Tibial nerve (tissue), 4 donors: ENCODE results near the gene POLE2. TPM values are rescaled to one million over a fixed set of nuclear protein-coding genes. Genes with fewer than 3 reads are reported as not detected.

ENCODE experiments used
- DNase-seq, 2 donors: peaks; one replicate each; pipeline ENCODE4 v3.0.0-alpha.2; 2019; ENCODE audit warnings: low spot score in 2 of 2
- H3K27ac ChIP-seq, 4 donors: fragments of 200-600 bp; sonication (generic) in 3 of 4; one replicate each; pipeline ENCODE4 v1.5.1; 2017 to 2019; ENCODE audit warnings: mild to moderate bottlenecking in 1 of 4
- H3K27me3 ChIP-seq, 2 donors: fragments of 200-600 bp; sonication (generic) in 1 of 2; one replicate each; pipeline versions ENCODE4 v1.5.1 to v1.6.0; 2017 to 2019
- H3K36me3 ChIP-seq, 3 donors: fragments of 200-600 bp; sonication (generic); one replicate each; pipeline ENCODE4 v1.5.1; 2018 to 2019
- H3K4me1 ChIP-seq, 4 donors: fragments of 200-600 bp; sonication (generic) in 3 of 4; one replicate each; pipeline ENCODE4 v1.5.1; 2017 to 2019
- H3K4me3 ChIP-seq, 4 donors: fragments of 200-600 bp; sonication (generic) in 3 of 4; one replicate each; pipeline ENCODE4 v1.5.1; 2017 to 2019; ENCODE audit warnings: mild to moderate bottlenecking in 1 of 4, moderate library complexity in 1 of 4
- H3K9me3 ChIP-seq, 4 donors: fragments of 200-600 bp; sonication (generic) in 3 of 4; one replicate each; pipeline ENCODE4 v1.5.1; 2017 to 2019
- EP300 ChIP-seq, 2 donors: sonication (generic); formaldehyde crosslinking; IDR thresholded peaks; one replicate each; pipeline ENCODE4 v1.6.1; 2017; ENCODE audit warnings: antibody characterized with exemption in 2 of 2, mild to moderate bottlenecking in 1 of 2
- POLR2A ChIP-seq, 2 donors: fragments of 450-650 bp; IDR thresholded peaks; one replicate each; pipeline ENCODE4 v1.6.1; 2017; ENCODE audit warnings: antibody characterized with exemption in 2 of 2, mild to moderate bottlenecking in 2 of 2, moderate library complexity in 2 of 2
- WGBS, 2 donors: methylation state at CpG; one replicate each; pipeline ENCODE4 v1.1.5; 2018; 5-methylcytosine and 5-hydroxymethylcytosine counted together
- small RNA-seq: library from RNA; depleted of rRNA; stranded (forward); fragments of <200 nt; gene quantifications from one replicate; pipeline ENCODE3, GENCODE V24; 2016
- total RNA-seq, 4 donors: library from RNA; depleted of rRNA; stranded (reverse); fragments of >200 nt; gene quantifications; one replicate each; pipeline ENCODE4 v1.1.0, GENCODE V29; 2016
- TF ChIP-seq, protein P1 (sequence below), 5 experiments: fragments of 200-600 bp in 3 of 5; fragments of 450-650 bp in 2 of 5; sonication (generic) in 3 of 5; IDR thresholded peaks; one replicate each; pipeline ENCODE4 v1.5.1; 2016 to 2019; ENCODE audit warnings: antibody characterized with exemption in 5 of 5, mild to moderate bottlenecking in 3 of 5, moderate library complexity in 2 of 5

POLE2 gene
- total RNA-seq, 4 donors from 2014 or later = 1.1 to 9.6 (median 1.9) TPM

DNA sequence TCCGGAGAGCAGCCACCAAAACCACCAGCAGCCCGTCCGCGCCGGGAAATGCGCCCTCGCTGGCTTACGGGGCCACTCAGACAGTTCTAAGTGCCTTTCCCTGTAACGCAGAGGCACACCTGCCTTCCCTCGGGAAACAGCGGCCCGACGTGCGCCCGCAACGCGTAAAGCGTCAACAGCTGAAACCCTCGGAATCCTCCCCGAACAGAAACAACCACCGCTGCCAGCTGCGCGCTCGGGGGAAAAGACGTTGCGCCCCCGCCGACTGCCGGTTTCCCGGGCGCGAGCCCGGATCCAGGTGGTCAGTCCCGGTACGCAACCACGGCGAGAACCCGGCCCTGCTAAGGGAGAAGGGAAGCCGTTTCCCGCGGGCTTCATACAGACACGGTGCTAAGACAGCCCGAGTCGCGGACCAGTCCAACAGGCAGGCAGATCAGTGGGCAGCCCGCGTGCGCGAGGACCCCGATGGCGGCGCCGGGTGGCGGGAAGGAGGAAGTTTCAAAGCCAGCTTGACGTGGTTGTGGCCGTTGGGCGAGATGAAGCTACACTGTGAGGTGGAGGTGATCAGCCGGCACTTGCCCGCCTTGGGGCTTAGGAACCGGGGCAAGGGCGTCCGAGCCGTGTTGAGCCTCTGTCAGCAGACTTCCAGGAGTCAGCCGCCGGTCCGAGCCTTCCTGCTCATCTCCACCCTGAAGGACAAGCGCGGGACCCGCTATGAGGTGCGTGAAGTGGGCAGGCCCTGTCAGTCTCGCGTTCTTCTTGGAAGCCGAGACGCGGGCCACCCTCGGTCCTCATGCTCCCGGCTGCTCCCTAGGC, 89.3 kb downstream of the POLE2 start, which contains the start of gene LRR1:
LRR1 (plus strand) TSS at position 456 of the 816 bp plus-strand sequence; CDS start at position 537, 81 bp downstream.
- DNase-seq = peak; percentile 73 to 83
- Histone ChIP-seq H3K9me3 (no peaks in the 10 kb centered on the region), H3K4me3 (peak within 1 kb of the TSS; percentile 59 to 96 (median 80)), H3K27ac (peak within 1 kb of the TSS; percentile 91 to 95 (median 92)), H3K36me3 (no peaks in the 10 kb centered on the region), H3K27me3 (no peaks in the 10 kb centered on the region), H3K4me1 (peaks cover 0 to 33% (median 7%) of the 10 kb centered on the region in 4 donors)
- peak in 1 of 2 donors; percentile 80 for TF ChIP-seq EP300 (IDR thresholded peaks at IDR 0.05)
- TF ChIP-seq, protein P1, sequence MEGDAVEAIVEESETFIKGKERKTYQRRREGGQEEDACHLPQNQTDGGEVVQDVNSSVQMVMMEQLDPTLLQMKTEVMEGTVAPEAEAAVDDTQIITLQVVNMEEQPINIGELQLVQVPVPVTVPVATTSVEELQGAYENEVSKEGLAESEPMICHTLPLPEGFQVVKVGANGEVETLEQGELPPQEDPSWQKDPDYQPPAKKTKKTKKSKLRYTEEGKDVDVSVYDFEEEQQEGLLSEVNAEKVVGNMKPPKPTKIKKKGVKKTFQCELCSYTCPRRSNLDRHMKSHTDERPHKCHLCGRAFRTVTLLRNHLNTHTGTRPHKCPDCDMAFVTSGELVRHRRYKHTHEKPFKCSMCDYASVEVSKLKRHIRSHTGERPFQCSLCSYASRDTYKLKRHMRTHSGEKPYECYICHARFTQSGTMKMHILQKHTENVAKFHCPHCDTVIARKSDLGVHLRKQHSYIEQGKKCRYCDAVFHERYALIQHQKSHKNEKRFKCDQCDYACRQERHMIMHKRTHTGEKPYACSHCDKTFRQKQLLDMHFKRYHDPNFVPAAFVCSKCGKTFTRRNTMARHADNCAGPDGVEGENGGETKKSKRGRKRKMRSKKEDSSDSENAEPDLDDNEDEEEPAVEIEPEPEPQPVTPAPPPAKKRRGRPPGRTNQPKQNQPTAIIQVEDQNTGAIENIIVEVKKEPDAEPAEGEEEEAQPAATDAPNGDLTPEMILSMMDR (IDR thresholded peaks at IDR 0.05) = peak in 1 of 5 experiments; percentile 35
- peak; percentile 12 to 52 for TF ChIP-seq POLR2A (IDR thresholded peaks at IDR 0.05)
- WGBS, 2 donors = 0% methylated on average over 8 to 60 of the region's 77 CpGs

DNA sequence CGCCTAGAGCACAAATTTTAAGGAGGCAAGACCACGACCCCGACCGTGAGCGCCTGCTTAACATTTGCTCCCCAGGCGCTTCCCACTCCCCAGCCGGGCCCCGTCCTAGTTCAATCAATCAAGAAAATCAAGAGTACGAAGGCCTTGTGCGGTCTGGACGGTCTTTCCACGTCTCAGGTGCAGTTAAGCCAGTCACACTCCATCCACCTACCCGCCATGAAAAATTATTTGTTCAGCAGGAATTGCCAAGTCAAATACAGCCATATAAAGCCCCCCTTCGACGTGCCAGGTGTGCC, 89.9 kb downstream of the POLE2 start:
- 0 to 1% methylated on average over 15 of the region's 15 CpGs for WGBS, 2 donors
- H3K4me3 ChIP-seq = peak overlapping the region; percentile 59 to 96 (median 80)
- no peaks in the 10 kb centered on the region for H3K27me3 ChIP-seq
- no peaks in the 10 kb centered on the region for H3K9me3 ChIP-seq
- H3K4me1 ChIP-seq = peaks cover 0 to 35% (median 7%) of the 10 kb centered on the region in 4 donors
- no peak for TF ChIP-seq POLR2A (IDR thresholded peaks at IDR 0.05)
- TF ChIP-seq, protein P1 (IDR thresholded peaks at IDR 0.05) = no peak
- no peaks in the 10 kb centered on the region for H3K36me3 ChIP-seq
- DNase-seq = no peak
- peak overlapping the region; percentile 91 to 95 (median 92) for H3K27ac ChIP-seq

DNA sequence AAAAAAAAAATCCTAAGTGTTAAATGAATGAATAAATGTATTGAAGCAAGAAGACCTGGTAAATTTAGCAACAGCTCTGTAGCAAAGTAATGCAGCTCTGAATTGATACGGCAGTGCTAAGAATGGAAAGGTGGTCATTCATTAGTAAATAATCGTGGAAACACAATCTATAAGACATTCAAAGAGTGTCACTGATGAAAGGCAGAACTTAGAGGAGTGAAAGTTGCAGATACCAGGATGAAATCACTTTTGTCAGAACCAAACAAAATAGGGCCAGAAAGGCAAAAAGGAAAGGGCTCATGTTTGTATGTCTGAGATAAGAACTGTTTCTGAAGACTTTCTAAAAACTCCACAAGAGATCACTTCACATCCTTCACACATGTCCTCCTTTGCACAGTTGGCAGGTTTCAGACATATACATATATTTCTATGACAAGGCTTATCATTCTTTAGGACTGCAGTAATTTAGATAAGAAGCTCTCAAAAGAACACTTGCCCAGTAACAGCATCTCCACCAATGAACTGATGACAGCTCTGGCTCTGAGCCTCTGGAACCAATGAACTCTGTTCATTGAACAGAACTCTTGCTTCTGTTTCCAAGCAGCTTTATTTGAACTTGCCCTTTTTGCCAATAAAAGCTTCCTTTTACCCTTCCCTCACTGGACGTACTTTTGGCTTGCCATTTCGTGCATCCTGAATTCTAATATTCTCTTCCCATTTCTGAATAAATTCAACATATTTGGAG, 93.5 kb downstream of the POLE2 start:
- peaks cover 0 to 28% (median 7%) of the 10 kb centered on the region in 4 donors for H3K4me1 ChIP-seq
- H3K4me3 ChIP-seq = no peak overlapping the region
- no peaks in the 10 kb centered on the region for H3K27me3 ChIP-seq
- 19 to 24% methylated on average over 4 of the region's 4 CpGs for WGBS, 2 donors
- H3K27ac ChIP-seq = peak overlapping the region in 3 of 4 donors; percentile 26 to 43 (median 27)
- TF ChIP-seq POLR2A (IDR thresholded peaks at IDR 0.05) (no peak), EP300 (IDR thresholded peaks at IDR 0.05) (no peak)
- TF ChIP-seq, protein P1 (IDR thresholded peaks at IDR 0.05) = no peak
- DNase-seq = no peak
- no peaks in the 10 kb centered on the region for H3K36me3 ChIP-seq
- H3K9me3 ChIP-seq = no peaks in the 10 kb centered on the region

Small RNA genes lying within 50 kb of the gene (small RNA-seq; reads per million reads assigned to genes)
- not detected for gene AL139099.3
- not detected for gene RNU6ATAC30P

Other genes starting within 250 kb of the POLE2 start
- 1,000 to 10,000 TPM; 3,106 to 5,465 (median 5,153) TPM for gene RPS29, start 101.8 kb downstream of the POLE2 start, total RNA-seq
- 10 to 100 TPM in 2 of 4 donors, 1 to 10 TPM in 2; 4.6 to 15.3 (median 8.0) TPM for gene LRR1, start 89.3 kb downstream of the POLE2 start, total RNA-seq
- 100 to 1,000 TPM; 132 to 206 (median 151) TPM for gene RPL36AL, start 67.6 kb downstream of the POLE2 start, total RNA-seq
- 10 to 100 TPM; 21.0 to 24.3 (median 23.8) TPM for gene MGAT2, start 67.4 kb downstream of the POLE2 start, total RNA-seq
- gene DNAAF2, start 53.0 kb downstream of the POLE2 start, total RNA-seq = 10 to 100 TPM in 2 of 4 donors, 1 to 10 TPM in 2; 7.8 to 17.2 (median 9.6) TPM
- gene KLHDC1, start 4.9 kb upstream of the POLE2 start, total RNA-seq = 10 to 100 TPM in 3 of 4 donors, 1 to 10 TPM in 1; 6.6 to 20.3 (median 16.1) TPM
- gene KLHDC2, start 79.9 kb upstream of the POLE2 start, total RNA-seq = 10 to 100 TPM; 38.4 to 74.3 (median 66.2) TPM
- gene NEMF, start 164.6 kb upstream of the POLE2 start, total RNA-seq = 100 to 1,000 TPM; 100 to 215 (median 138) TPM
- gene ARF6, start 204.9 kb upstream of the POLE2 start, total RNA-seq = 10 to 100 TPM; 34.7 to 42.0 (median 35.7) TPM